PC-3 (cell line): ENCODE measurements around the gene LRP10. TPM values are rescaled to one million over a fixed set of nuclear protein-coding genes. Genes with fewer than 3 reads are reported as not detected.
A peak's percentile ranks its signal among the peaks of the same experiment; 100 is the strongest.
"Not testable (repeated sequence)": the region's sequence is repeated elsewhere in the genome, so short reads cannot be mapped to it uniquely, and the experiment has no call there.

Experiments used
- ATAC-seq: fragments of 200-7000 bp; cut with Tn5 transposase; 2 replicates; pipeline ENCODE4 v1.9.1; 2020; ENCODE audit warnings: mild to moderate bottlenecking, moderate library complexity
- BruUV-seq: library from RNA; stranded (reverse); fragments of 400-500 nt; replicated peaks from 2 replicates; lab custom pipeline; 2021; lab: Mats Ljungman, UMichigan
- CTCF ChIA-PET: fragments of 300-600 bp; sonication (Branson Sonifier 250); formaldehyde crosslinking; loops from one replicate; lab custom pipeline; 2022; ENCODE audit warnings: antibody characterized with exemption; lab: Charles Lee
- POLR2A ChIA-PET: fragments of 300-600 bp; sonication (Branson Sonifier 250); formaldehyde crosslinking; loops from one replicate; lab custom pipeline; 2022; ENCODE audit warnings: antibody characterized with exemption; ENCODE audit not compliant: unreplicated experiment; lab: Charles Lee
- DNase-seq: peaks from one replicate; pipeline ENCODE4 v3.0.0-alpha.2; 2015
- H2AFZ ChIP-seq: fragments of 300-600 bp; sonication (generic); 2 replicates; pipeline ENCODE4 v1.6.0; 2016; ENCODE audit warnings: antibody characterized with exemption, low read length
- H3F3A ChIP-seq: fragments of 300-600 bp; sonication (generic); one replicate; pipeline ENCODE4 v1.6.0; 2017; ENCODE audit warnings: antibody characterized with exemption, low read length, control low read depth, mild to moderate bottlenecking; ENCODE audit not compliant: unreplicated experiment
- H3K27ac ChIP-seq: fragments of 300-600 bp; sonication (generic); 2 replicates; pipeline ENCODE4 v1.5.1; 2016; ENCODE audit warnings: mild to moderate bottlenecking, low read length
- H3K27me3 ChIP-seq: fragments of 300-600 bp; sonication (generic); 2 replicates; pipeline ENCODE4 v1.6.1; 2016; ENCODE audit warnings: low read length, mixed read lengths
- H3K36me3 ChIP-seq: fragments of 300-600 bp; sonication (generic); 2 replicates; pipeline ENCODE4 v1.6.1; 2016; ENCODE audit warnings: low read depth, mixed run types, low read length, mixed read lengths
- H3K4me1 ChIP-seq: fragments of 300-600 bp; sonication (generic); 2 replicates; pipeline ENCODE4 v1.5.1; 2016; ENCODE audit warnings: low read length; ENCODE audit not compliant: insufficient read depth
- H3K4me2 ChIP-seq: fragments of 300-600 bp; sonication (generic); 2 replicates; pipeline ENCODE4 v1.6.0; 2016; ENCODE audit warnings: low read length
- H3K4me3 ChIP-seq: fragments of 300-600 bp; sonication (generic); 2 replicates; pipeline ENCODE4 v1.5.1; 2016; ENCODE audit warnings: mild to moderate bottlenecking, low read length, mixed read lengths
- H3K79me2 ChIP-seq: fragments of 300-600 bp; sonication (generic); 2 replicates; pipeline ENCODE4 v1.6.1; 2017; ENCODE audit warnings: low read length, mixed read lengths
- H3K9ac ChIP-seq: fragments of 300-600 bp; sonication (generic); 2 replicates; pipeline ENCODE4 v1.6.0; 2016; ENCODE audit warnings: mild to moderate bottlenecking, low read length
- H3K9me2 ChIP-seq: fragments of 300-600 bp; sonication (generic); replicated peaks from 2 replicates; pipeline ENCODE4 v1.6.1; 2016; ENCODE audit warnings: mixed run types, low read length, mixed read lengths
- H3K9me3 ChIP-seq: fragments of 300-600 bp; sonication (generic); 2 replicates; pipeline ENCODE4 v1.6.1; 2016; ENCODE audit warnings: low read length, mixed read lengths
- H4K20me1 ChIP-seq: fragments of 300-600 bp; sonication (generic); 2 replicates; pipeline ENCODE4 v1.6.1; 2016; ENCODE audit warnings: low read length, mixed read lengths
- CTCF ChIP-seq: fragments of 300-600 bp; sonication (generic); conservative IDR thresholded peaks from 2 replicates; pipeline ENCODE4 v1.5.1; 2017; ENCODE audit warnings: antibody characterized with exemption, low read depth, mild to moderate bottlenecking, low read length
- EZH2 ChIP-seq: fragments of 300-600 bp; sonication (generic); IDR thresholded peaks from one replicate; pipeline ENCODE4 v1.6.1; 2017; ENCODE audit warnings: antibody characterized with exemption, mild to moderate bottlenecking, low read length; ENCODE audit not compliant: unreplicated experiment
- EZH2phosphoT487 ChIP-seq: fragments of 300-600 bp; sonication (generic); IDR thresholded peaks from 2 replicates; pipeline ENCODE4 v1.6.1; 2018; ENCODE audit warnings: mild to moderate bottlenecking, antibody characterized with exemption, low read length, borderline replicate concordance
- intact Hi-C: fragments of 100-400 bp; cut with micrococcal nuclease; formaldehyde crosslinking; loops from 2 replicates; pipeline ENCODE4 v1.9.0; 2023
- total RNA-seq: library from RNA; depleted of rRNA; stranded (reverse); fragments of >200 nt; gene quantifications from 2 replicates; pipeline ENCODE4 v1.2.3, GENCODE V29; 2014

The LRP10 gene
- total RNA-seq, 1 experiment from 2014 or later, result 46.5 TPM

- Histone ChIP-seq H3K9ac (no peak overlapping the region), H3K36me3 (peaks cover 5% of the 10 kb centered on the region), H3K27me3 (no peaks in the 10 kb centered on the region), H3K9me3 (no peaks in the 10 kb centered on the region), H3F3A (no peaks in the 10 kb centered on the region), H3K9me2 (no peaks in the 10 kb centered on the region), H2AFZ (no peak overlapping the region), H3K27ac (peak overlapping the region; percentile 97), H3K4me2 (no peak overlapping the region), H3K79me2 (no peaks in the 10 kb centered on the region), H4K20me1 (no peaks in the 10 kb centered on the region), H3K4me3 (no peak overlapping the region), H3K4me1 (peaks cover 39% of the 10 kb centered on the region)
- CTCF ChIA-PET, result no interaction called here
- no peak for TF ChIP-seq CTCF
- no peak for TF ChIP-seq EZH2phosphoT487
- no peak for TF ChIP-seq EZH2
- no TSS peak for BruUV-seq
- no peak for ATAC-seq
- POLR2A ChIA-PET, result interaction anchor here (0.5 to 0.7 kb wide), 2 partner anchors 26 to 257 kb away, joined by 3 read pairs; no protein-coding TSS in a partner anchor
- intact Hi-C loops, result no loop called here
- no peak for DNase-seq
Observed at GRCh38 chr14:22849212-22849819, 22.2 kb upstream of the LRP10 start.

GRCh38 chr14:22850944-22851764 lies 20.4 kb upstream of the LRP10 start:
- TF ChIP-seq EZH2phosphoT487 (no peak), CTCF (no peak), EZH2 (no peak)
- intact Hi-C loops, result loop anchor here (1.0 to 10.0 kb wide), 3 partner anchors 14 to 456 kb away; no protein-coding TSS in a partner anchor
- ChIA-PET POLR2A (interaction anchor here (0.5 to 1.6 kb wide), 2 partner anchors 13 to 85 kb away, joined by 4 to 14 read pairs; partner anchors contain the start of gene OXA1L), CTCF (interaction anchor here (0.6 to 3.5 kb wide), 9 partner anchors 14 to 295 kb away, joined by 3 to 37 read pairs (median 4); partner anchors contain the start of genes HAUS4 and MMP14)
- no peaks in the 10 kb centered on the region for H3K9me2 ChIP-seq
- peak overlapping the region; percentile 48 for H2AFZ ChIP-seq
- ATAC-seq (peak; percentile 70), DNase-seq (peak; percentile 92)
- no peaks in the 10 kb centered on the region for H3K79me2 ChIP-seq
- H3K9me3 ChIP-seq, result no peaks in the 10 kb centered on the region
- BruUV-seq, result no TSS peak
- peaks cover 45% of the 10 kb centered on the region for H3K4me1 ChIP-seq
- H4K20me1 ChIP-seq, result no peaks in the 10 kb centered on the region
- peak overlapping the region; percentile 74 for H3K9ac ChIP-seq
- H3K27me3 ChIP-seq, result no peaks in the 10 kb centered on the region
- peak overlapping the region; percentile 97 for H3K27ac ChIP-seq
- H3K4me2 ChIP-seq, result peak overlapping the region; percentile 68
- H3K36me3 ChIP-seq, result no peaks in the 10 kb centered on the region
- H3K4me3 ChIP-seq, result 0 out of 2 replicates have a peak overlapping the region, but pooled peaks have one; percentile 11
- no peaks in the 10 kb centered on the region for H3F3A ChIP-seq

- not testable (repeated sequence) for H3K27me3 ChIP-seq, H3K4me3 ChIP-seq, H3F3A ChIP-seq, H2AFZ ChIP-seq, BruUV-seq, ATAC-seq, H3K36me3 ChIP-seq, H3K9me2 ChIP-seq, H3K79me2 ChIP-seq, DNase-seq, H4K20me1 ChIP-seq, H3K9me3 ChIP-seq
- Histone ChIP-seq H3K4me1 (peaks cover 45% of the 10 kb centered on the region), H3K27ac (peak overlapping the region; percentile 97), H3K4me2 (peak overlapping the region; percentile 68), H3K9ac (peak overlapping the region; percentile 74)
- intact Hi-C loops, result loop anchor here (5.0 to 10.0 kb wide), 2 partner anchors 280 to 457 kb away; no protein-coding TSS in a partner anchor
- ChIA-PET CTCF (interaction anchor here (1.0 to 3.5 kb wide), 5 partner anchors 17 to 70 kb away, joined by 3 to 37 read pairs (median 5); no protein-coding TSS in a partner anchor), POLR2A (interaction anchor here (0.6 to 1.6 kb wide), 2 partner anchors 14 to 477 kb away, joined by 14 read pairs; no protein-coding TSS in a partner anchor)
Observed at GRCh38 chr14:22852178-22852577, 19.4 kb upstream of the LRP10 start.
